ENCODE data around the gene STK32B.

Gene STK32B

GRCh38 chr4:5078009-5078408, 26.7 kb downstream of the STK32B start:
- no peak for DNase-seq

GRCh38 chr4:5079581-5079980, 28.3 kb downstream of the STK32B start:
- no peak for DNase-seq

- no peak for DNase-seq
These were observed 30.2 kb downstream of the STK32B start for GRCh38 chr4:5081441-5081999.

- no peak for DNase-seq
These were observed 31.1 kb downstream of the STK32B start for GRCh38 chr4:5082376-5082775.

- no peak for DNase-seq
These were observed 33.7 kb downstream of the STK32B start for GRCh38 chr4:5084911-5085475.

- DNase-seq: no peak
These were observed 35.3 kb downstream of the STK32B start for GRCh38 chr4:5086535-5086934.

GRCh38 chr4:5096261-5096660, 45.0 kb downstream of the STK32B start:
- no peak for DNase-seq

GRCh38 chr4:5098176-5098575, 46.9 kb downstream of the STK32B start:
- no peak for DNase-seq

GRCh38 chr4:5100336-5100735, 49.1 kb downstream of the STK32B start:
- DNase-seq: no peak

- DNase-seq: no peak
These were observed 49.7 kb downstream of the STK32B start for GRCh38 chr4:5100986-5101385.

GRCh38 chr4:5101571-5101970, 50.3 kb downstream of the STK32B start:
- DNase-seq: no peak

GRCh38 chr4:5110901-5111300, 59.6 kb downstream of the STK32B start:
- DNase-seq: no peak

- DNase-seq: no peak
These were observed 61.2 kb downstream of the STK32B start for GRCh38 chr4:5112333-5113095.

GRCh38 chr4:5114950-5115349, 63.7 kb downstream of the STK32B start:
- DNase-seq: no peak

- DNase-seq: no peak
These were observed 67.0 kb downstream of the STK32B start for GRCh38 chr4:5118091-5118786.

- no peak for DNase-seq
These were observed 67.9 kb downstream of the STK32B start for GRCh38 chr4:5118994-5119835.

- DNase-seq: no peak
These were observed 68.8 kb downstream of the STK32B start for GRCh38 chr4:5120067-5120466.

GRCh38 chr4:5120468-5120867, 69.2 kb downstream of the STK32B start:
- no peak for DNase-seq

- DNase-seq: no peak
These were observed 70.8 kb downstream of the STK32B start for GRCh38 chr4:5122114-5122513.

- DNase-seq: no peak
These were observed 73.6 kb downstream of the STK32B start for GRCh38 chr4:5124876-5125275.

GRCh38 chr4:5125321-5125720, 74.0 kb downstream of the STK32B start:
- no peak for DNase-seq

GRCh38 chr4:5126231-5126630, 75.0 kb downstream of the STK32B start:
- DNase-seq: no peak

- DNase-seq: no peak
These were observed 75.6 kb downstream of the STK32B start for GRCh38 chr4:5126857-5127256.
